GM21786 (cell line): ENCODE measurements around the gene GSTM1.
"Not testable (repeated sequence)": the region's sequence is repeated elsewhere in the genome, so short reads cannot be mapped to it uniquely, and the experiment has no call there.

Experiments used
- ATAC-seq: cut with Tn5 transposase; IDR thresholded peaks from one replicate; pipeline ENCODE4 v1.9.1; 2021; ENCODE audit not compliant: unreplicated experiment

The GSTM1 gene

GRCh38 chr1:109659997-109660690 lies 27.5 kb upstream of the GSTM1 start:
- no peak for ATAC-seq

- not testable (repeated sequence) for ATAC-seq
Measured at GRCh38 chr1:109660691-109661026, 27.0 kb upstream of the GSTM1 start.

DNA sequence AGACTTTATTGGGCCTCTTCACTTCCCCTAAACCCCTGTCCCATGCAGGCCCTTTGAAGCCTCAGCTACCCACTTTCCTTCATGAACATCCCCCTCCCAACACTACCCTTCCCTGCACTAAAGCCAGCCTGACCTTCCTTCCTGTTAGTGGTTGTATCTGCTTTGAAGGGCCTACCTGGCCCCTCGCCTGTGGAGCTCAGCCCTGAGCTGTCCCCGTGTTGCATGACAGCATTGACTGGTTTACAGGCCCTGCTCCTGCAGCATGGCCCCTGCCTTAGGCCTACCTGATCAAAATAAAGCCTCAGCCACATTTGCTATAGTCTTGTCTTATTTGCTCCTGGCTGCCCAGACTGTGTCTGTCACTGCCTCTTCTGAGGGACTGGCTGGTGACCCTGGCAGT lies 26.2 kb upstream of the GSTM1 start:
- no peak for ATAC-seq

DNA sequence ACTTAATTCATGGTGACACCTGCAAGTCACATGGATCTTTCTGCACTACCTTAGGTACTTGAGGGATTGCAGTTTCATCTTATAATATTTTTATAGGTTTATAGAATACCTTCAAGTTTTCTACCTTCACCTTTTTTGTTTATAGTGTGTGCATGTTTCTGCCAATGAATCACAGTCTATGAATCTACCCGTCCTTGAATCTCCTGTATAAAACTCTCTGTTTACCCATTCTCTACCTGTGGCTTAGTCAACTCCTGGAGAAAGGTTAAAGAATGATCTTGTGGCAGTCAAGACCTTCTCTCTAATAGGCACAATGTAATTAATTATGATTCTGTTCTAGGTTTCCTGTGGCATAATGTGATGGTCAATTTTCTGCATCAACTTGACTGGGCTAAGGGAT lies 22.9 kb upstream of the GSTM1 start:
- no peak for ATAC-seq

DNA sequence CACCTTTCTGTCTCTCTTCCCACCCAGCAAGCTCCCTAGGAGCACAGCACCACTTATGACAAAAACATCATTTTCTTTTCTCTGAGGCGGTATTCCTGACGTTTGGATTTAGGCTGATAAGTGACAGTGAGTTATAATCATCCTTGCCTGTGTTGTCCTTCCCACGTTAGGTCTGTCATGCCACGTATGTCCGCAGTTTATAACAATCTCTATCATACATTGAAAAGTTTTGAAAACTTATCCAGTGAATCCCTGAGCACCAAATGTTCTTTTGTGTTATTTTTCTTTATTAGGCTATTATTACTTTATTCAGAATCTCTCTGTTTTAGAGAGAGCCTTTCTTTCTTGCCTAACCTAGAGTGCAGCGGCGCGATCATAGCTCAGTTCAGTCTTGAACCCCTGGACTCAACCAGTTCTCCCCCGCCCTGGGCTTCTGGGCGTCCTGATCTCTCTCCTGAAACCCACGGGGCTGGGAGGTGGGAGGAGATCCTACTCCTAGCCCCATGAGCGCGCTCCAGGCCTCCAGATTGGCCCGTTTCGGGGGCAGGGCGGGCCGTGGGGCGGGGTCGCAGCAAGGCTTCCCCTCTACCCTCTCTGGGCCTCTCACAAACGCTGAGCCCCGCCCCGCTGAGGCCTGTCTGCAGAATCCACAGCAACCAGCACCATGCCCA lies 20.0 kb upstream of the GSTM1 start, which contains the start of gene GSTM2:
Gene GSTM2, plus strand, starts transcription at position 606 of the 671 bp plus-strand sequence. Its CDS starts 59 bp downstream, at position 665.
- ATAC-seq = peak; percentile 97

DNA sequence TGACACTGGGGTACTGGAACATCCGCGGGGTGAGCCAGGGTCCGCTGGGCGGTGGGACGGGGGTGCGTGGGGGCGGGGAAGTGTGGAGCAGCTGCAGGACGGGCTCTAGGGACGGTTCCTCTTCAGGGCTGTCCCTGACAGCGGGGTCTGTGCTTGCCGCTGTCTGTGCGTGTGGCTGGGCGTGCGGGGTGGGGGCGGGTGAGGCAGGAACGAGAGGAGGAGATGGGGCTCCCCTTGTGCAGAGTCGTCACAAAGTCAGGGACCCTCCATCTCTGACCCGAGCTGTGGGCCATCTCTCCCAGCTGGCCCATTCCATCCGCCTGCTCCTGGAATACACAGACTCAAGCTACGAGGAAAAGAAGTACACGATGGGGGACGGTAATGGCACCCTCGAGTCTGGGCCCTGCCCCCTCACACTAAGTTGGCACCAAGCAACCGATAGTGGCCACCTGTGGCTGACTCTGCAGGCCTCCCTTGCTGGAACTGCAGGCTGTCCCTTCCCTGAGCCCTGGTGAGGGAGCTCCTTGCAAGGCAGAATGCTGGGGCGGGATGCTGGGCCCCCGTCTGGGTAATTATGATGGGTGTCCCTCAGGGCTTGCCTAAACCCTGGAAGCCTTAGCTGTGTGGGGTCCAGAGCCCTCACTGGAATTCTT lies 19.4 kb upstream of the GSTM1 start:
- ATAC-seq = peak; percentile 8

- no peak for ATAC-seq
Measured at GRCh38 chr1:109669246-109669948, 18.2 kb upstream of the GSTM1 start.

DNA sequence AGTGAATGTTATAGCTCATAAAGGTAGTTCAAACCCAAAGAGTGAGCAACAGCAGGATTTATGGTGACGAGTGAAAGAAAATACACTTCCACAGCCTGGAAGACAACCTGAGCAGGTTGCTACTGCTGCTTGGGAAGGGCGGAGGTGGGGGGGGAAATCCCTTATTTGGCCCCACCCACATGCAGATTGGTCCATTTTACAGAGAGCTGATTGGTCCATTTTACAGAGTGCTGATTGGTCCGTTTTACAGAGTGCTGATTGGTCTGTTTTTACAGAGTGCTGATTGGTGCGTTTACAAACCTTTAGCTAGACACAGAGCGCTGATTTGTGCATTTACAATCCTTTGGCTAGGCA lies 17.7 kb upstream of the GSTM1 start:
- ATAC-seq = not testable (repeated sequence)

DNA sequence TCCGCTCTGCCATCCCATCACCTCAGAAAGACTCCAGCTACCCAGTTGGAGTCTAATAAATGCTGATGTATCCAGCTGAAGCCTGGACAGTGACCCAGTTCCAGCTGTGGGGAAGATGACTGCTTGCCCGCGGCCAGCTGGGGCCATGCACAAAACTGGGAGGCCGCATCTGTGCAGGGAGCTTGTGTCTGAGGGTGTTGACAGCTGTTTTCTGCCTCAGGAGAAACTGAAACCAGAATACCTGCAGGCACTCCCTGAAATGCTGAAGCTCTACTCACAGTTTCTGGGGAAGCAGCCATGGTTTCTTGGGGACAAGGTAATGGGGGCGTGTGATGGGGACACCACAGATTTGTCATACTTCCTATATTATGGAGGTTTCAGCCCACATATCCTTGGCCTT lies 16.6 kb upstream of the GSTM1 start:
- no peak for ATAC-seq

GRCh38 chr1:109673861-109674260 lies 13.8 kb upstream of the GSTM1 start:
- not testable (repeated sequence) for ATAC-seq

GRCh38 chr1:109676683-109677381 lies 10.8 kb upstream of the GSTM1 start:
- ATAC-seq = not testable (repeated sequence)

DNA sequence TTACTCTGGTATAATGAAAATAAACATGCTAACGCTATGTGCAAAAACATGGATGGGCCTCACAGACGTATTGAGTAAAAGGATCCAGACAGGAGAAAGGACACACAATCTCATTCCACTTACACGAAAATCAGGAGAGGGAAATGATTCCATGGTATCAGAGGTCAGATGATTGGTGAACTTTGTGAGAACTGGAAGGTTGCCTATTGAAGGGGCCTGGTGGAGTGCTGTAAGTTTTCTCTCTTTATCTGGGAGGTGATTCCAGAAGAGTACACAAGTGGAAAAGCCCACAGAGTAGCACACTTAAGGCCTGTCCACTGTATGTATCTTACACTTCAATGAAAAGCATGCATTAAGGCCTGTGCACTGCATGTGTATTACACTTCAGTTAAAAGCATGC lies 10.2 kb upstream of the GSTM1 start:
- no peak for ATAC-seq

DNA sequence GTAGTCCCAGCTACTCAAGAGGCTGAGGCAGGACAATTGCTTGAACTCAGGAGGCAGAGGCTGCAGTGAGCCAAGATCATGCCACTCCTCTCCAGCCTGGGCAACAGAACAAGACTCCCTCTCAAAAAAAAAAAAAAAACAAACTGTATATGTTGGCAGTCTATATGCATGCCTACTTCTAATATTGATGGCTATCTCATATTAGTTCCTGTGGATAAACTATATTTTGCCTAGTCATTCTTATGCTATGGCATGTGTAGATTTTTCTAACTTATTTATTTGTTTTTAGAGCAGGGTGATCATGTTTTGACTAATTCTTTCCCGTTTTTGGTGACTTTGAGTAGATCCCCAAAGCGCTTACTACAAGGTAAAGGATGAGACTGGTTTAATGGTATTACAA lies 9.0 kb upstream of the GSTM1 start:
- not testable (repeated sequence) for ATAC-seq

DNA sequence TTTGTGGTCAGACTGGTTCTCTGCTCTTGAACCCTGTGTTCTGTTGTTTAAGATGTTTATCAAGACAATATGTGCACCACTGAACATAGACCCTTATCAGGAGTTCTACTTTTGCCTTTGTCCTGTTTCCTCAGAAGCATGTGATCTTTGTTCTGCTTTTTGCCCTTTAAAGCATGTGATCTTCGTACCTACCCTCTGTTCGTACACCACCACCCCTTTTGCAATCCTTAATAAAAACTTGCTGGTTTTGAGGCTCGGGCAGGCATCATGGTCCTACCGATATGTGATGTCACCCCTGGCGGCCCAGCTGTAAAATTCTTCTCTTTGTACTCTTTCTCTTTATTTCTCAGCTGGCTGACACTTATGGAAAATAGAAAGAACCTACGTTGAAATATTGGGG lies 2.8 kb upstream of the GSTM1 start:
- not testable (repeated sequence) for ATAC-seq

- not testable (repeated sequence) for ATAC-seq
Measured at GRCh38 chr1:109685399-109685798, 2.2 kb upstream of the GSTM1 start.

DNA sequence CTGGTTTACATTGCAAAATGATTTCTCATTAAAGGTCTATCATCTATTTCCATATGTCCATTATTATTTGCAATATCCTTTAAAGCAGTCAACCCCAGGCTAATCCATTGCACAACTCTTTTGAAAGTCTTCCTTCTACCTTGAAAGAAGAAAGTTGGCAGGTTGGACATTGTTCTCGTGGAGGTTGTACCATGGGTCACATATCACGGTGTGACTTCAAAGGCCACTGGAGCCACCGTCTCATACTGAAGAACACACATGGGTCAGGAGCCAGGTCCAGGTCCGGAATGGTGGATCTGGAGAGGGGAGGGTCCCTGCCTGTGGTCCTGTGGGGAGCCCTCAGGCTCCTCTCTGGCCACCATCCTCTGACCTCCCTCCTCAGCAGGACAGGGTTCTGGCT lies 1.7 kb upstream of the GSTM1 start:
- ATAC-seq = not testable (repeated sequence)

- ATAC-seq = not testable (repeated sequence)
Measured at GRCh38 chr1:109687109-109687508, 508 bp upstream of the GSTM1 start.

DNA sequence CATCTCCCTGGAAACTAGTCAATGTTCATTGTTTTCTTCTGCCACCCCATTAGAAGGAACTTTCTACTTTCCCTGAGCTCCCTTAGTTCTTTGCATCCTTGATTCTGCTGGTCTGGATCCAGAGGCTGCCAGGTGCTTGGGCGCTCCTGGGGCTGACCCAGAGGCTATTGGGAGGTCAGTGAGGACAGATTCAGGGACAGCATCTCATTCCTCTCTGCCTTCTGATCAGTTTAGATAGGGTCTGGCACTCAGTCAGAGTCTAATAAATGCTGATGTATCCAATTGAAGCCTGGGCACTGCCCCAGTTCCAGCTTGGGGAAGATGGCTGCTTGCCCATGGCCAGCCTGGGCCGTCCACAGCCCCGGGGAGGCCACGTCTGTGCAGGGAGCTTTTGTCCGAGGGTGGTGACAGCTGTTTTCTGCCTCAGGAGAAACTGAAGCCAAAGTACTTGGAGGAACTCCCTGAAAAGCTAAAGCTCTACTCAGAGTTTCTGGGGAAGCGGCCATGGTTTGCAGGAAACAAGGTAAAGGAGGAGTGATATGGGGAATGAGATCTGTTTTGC lies 2.3 kb downstream of the GSTM1 start:
- no peak for ATAC-seq

GRCh38 chr1:109691759-109692158 lies 4.1 kb downstream of the GSTM1 start:
- ATAC-seq = no peak

GRCh38 chr1:109694400-109694799 lies 6.8 kb downstream of the GSTM1 start:
- not testable (repeated sequence) for ATAC-seq

DNA sequence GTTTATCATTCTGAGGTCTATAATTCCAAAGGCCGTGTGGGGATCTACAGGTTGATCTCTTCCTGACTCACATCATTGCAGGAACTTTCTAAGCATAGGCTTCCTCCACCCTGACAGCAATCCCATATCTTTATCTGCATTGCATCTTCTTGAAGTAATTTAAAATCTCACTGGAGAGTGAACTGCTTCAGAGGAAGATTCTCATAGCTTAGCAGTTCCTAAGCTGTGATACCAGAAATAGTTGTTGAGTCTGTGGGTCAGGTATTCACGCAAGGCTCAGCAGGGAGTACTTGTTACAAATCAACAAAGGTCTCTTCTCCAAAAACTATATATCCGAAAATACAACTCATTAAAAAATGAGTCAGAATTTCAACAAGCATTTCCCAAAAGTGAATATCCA lies 7.5 kb downstream of the GSTM1 start:
- ATAC-seq = not testable (repeated sequence)
